Suprapubic skin (tissue), 4 donors: ENCODE data around the gene MYO18A. TPM values are rescaled to one million over a fixed set of nuclear protein-coding genes. Genes with fewer than 3 reads are reported as not detected.

Experiments
- DNase-seq, 2 donors: peaks; one replicate each; pipeline ENCODE4 v3.0.0-alpha.2; 2019; ENCODE audit warnings: low spot score in 2 of 2
- H3K27ac ChIP-seq: fragments of 200-600 bp; sonication (generic); one replicate; pipeline ENCODE4 v1.5.1; 2019
- H3K27me3 ChIP-seq: fragments of 200-600 bp; sonication (generic); one replicate; pipeline ENCODE4 v1.5.1; 2019
- H3K36me3 ChIP-seq: fragments of 200-600 bp; sonication (generic); one replicate; pipeline ENCODE4 v1.5.1; 2019
- H3K4me1 ChIP-seq: fragments of 200-600 bp; sonication (generic); one replicate; pipeline ENCODE4 v1.5.1; 2019
- H3K4me3 ChIP-seq: fragments of 200-600 bp; sonication (generic); one replicate; pipeline ENCODE4 v1.5.1; 2019; ENCODE audit warnings: mild to moderate bottlenecking
- H3K9me3 ChIP-seq: fragments of 200-600 bp; sonication (generic); one replicate; pipeline ENCODE4 v1.5.1; 2019
- CTCF ChIP-seq, 2 donors: fragments of 200-600 bp in 1 of 2; fragments of 450-650 bp in 1 of 2; sonication (generic) in 1 of 2; IDR thresholded peaks; one replicate each; pipeline ENCODE4 v1.5.1; 2016 to 2019; ENCODE audit warnings: antibody characterized with exemption in 2 of 2, mild to moderate bottlenecking in 1 of 2, moderate library complexity in 1 of 2
- EP300 ChIP-seq: sonication (generic); formaldehyde crosslinking; IDR thresholded peaks from one replicate; pipeline ENCODE4 v1.6.1; 2017; ENCODE audit warnings: antibody characterized with exemption
- POLR2A ChIP-seq, 2 donors: fragments of 450-650 bp; IDR thresholded peaks; one replicate each; pipeline ENCODE4 v1.6.1; 2017; ENCODE audit warnings: antibody characterized with exemption in 2 of 2, mild to moderate bottlenecking in 2 of 2, moderate library complexity in 2 of 2
- POLR2AphosphoS5 ChIP-seq, 3 donors: sonication (generic); formaldehyde crosslinking; IDR thresholded peaks; one replicate each; pipeline ENCODE4 v1.6.1; 2017; ENCODE audit warnings: antibody characterized with exemption in 3 of 3
- WGBS: methylation state at CpG from one replicate; pipeline ENCODE4 v1.1.5; 2018; 5-methylcytosine and 5-hydroxymethylcytosine counted together
- total RNA-seq, 4 donors: library from RNA; depleted of rRNA; stranded (reverse); fragments of >200 nt; gene quantifications; one replicate each; pipeline ENCODE4 v1.1.0, GENCODE V29; 2016

The MYO18A gene
- total RNA-seq, 4 donors from 2014 or later: 87.6 to 253 (median 106) TPM

DNA sequence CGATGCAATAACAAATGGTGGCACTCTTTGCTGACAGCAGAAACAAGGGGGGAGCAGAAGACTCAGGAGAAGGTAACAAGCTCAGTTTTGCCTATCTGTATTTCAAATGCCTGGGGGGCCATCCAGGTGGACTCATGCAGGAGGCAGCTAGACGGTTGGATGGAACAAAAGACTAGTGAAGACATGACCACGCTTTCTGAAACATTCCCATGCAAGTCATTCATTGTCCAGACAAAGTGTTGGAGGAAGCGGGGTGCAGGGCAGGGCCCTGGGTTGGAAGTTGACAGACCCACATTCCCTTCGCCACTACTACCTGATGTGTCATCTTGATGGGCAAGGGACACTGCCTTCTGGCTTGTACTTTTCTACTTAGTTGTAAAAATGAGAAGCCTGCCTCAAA, 36.7 kb upstream of the MYO18A start:
- WGBS: 81% methylated on average over 5 of the region's 5 CpGs
- DNase-seq: no peak
- H3K27me3 ChIP-seq: no peaks in the 10 kb centered on the region
- no peak overlapping the region for H3K4me3 ChIP-seq
- peaks cover 19% of the 10 kb centered on the region for H3K4me1 ChIP-seq
- TF ChIP-seq POLR2A (IDR thresholded peaks at IDR 0.05): no peak
- TF ChIP-seq CTCF (IDR thresholded peaks at IDR 0.05): no peak
- no peak for TF ChIP-seq EP300
- TF ChIP-seq POLR2AphosphoS5 (IDR thresholded peaks at IDR 0.05): no peak
- no peaks in the 10 kb centered on the region for H3K36me3 ChIP-seq
- no peaks in the 10 kb centered on the region for H3K9me3 ChIP-seq
- no peak overlapping the region for H3K27ac ChIP-seq

- no peak for DNase-seq
- Histone ChIP-seq H3K27ac (no peak overlapping the region), H3K36me3 (no peaks in the 10 kb centered on the region), H3K4me1 (peaks cover 19% of the 10 kb centered on the region), H3K9me3 (no peaks in the 10 kb centered on the region), H3K27me3 (no peaks in the 10 kb centered on the region), H3K4me3 (no peak overlapping the region)
- TF ChIP-seq POLR2A (IDR thresholded peaks at IDR 0.05): no peak
- no peak for TF ChIP-seq EP300
- TF ChIP-seq POLR2AphosphoS5 (IDR thresholded peaks at IDR 0.05): no peak
- no peak for TF ChIP-seq CTCF (IDR thresholded peaks at IDR 0.05)
- WGBS: 72% methylated on average over 6 of the region's 6 CpGs
Observed at GRCh38 chr17:29216181-29216580, 36.0 kb upstream of the MYO18A start.

GRCh38 chr17:29215717-29216116, 35.5 kb upstream of the MYO18A start:
- no peaks in the 10 kb centered on the region for H3K36me3 ChIP-seq
- no peak for TF ChIP-seq CTCF (IDR thresholded peaks at IDR 0.05)
- no peak for TF ChIP-seq POLR2A (IDR thresholded peaks at IDR 0.05)
- no peak for TF ChIP-seq EP300
- no peak for TF ChIP-seq POLR2AphosphoS5 (IDR thresholded peaks at IDR 0.05)
- H3K27ac ChIP-seq: no peak overlapping the region
- H3K9me3 ChIP-seq: no peaks in the 10 kb centered on the region
- no peaks in the 10 kb centered on the region for H3K27me3 ChIP-seq
- DNase-seq: no peak
- peaks cover 19% of the 10 kb centered on the region for H3K4me1 ChIP-seq
- no peak overlapping the region for H3K4me3 ChIP-seq
- 73% methylated on average over 4 of the region's 4 CpGs for WGBS

DNA sequence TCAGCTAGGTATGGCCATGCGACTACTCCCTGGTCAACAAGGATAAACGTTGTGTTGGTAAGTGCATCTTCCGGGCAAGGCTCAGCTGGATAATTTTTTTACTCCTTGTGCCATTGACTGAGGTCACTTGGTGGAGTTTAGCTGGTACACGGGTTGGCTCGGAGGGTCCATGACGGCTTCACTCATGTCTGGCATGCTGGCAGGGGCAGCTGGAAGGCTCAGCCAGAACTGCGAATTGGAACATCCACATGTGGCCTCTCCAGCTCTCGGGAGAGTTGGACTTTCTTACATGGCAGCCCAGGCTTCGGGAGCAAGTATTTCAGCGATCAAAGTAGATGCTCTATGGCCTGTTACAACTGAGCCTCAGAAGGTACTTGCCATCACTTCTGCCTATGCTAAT, 35.0 kb upstream of the MYO18A start:
- DNase-seq: no peak
- TF ChIP-seq POLR2A (IDR thresholded peaks at IDR 0.05): no peak
- Histone ChIP-seq H3K36me3 (no peaks in the 10 kb centered on the region), H3K4me1 (peaks cover 19% of the 10 kb centered on the region), H3K27ac (no peak overlapping the region), H3K9me3 (no peaks in the 10 kb centered on the region), H3K4me3 (no peak overlapping the region), H3K27me3 (no peaks in the 10 kb centered on the region)
- 85% methylated on average over 10 of the region's 10 CpGs for WGBS

DNA sequence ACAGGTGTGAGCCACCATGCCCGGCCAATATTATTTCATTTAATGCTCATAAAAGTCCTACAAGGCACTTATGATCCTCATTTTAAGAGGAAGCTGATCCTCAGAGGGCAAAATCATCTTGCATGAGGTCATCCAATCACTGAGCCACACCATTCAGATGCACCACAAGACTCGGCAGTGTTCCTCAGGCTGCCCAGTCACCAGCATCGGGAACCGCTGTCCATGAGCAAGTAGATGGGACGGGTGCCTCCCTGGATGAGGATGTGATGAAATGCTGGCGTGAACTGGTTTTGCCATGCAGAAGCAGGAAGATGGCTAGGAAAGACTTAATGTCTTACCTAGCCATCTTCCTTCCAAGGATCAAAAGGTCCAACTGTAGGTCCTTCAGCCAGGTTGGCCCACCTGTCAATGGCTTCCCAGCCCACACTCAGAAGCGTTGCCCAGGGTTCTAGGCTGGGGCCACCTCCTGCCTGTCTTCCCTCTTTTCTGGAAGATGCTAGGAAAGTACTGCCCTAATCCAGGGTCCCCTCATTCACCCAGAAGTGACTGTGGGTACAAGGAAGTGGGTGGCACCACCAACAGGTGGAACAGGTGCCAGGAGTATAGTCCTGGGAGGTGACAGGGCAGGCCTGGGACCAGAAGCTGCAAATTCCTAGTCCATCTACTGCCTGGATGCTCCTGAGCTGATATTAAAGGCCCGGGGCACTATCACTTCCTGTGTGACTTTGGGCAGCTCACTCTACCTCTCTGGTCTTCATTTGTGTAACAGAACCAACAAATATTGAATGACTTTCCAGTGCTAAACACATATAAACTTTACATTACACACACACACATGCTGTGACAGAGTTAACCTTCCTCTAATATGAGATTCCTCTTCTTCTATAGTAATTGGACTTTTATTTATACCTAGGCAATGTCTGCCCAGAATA, 34.3 kb upstream of the MYO18A start:
- WGBS: 76% methylated on average over 8 of the region's 8 CpGs
- Histone ChIP-seq H3K36me3 (no peaks in the 10 kb centered on the region), H3K27me3 (no peaks in the 10 kb centered on the region), H3K27ac (no peak overlapping the region), H3K4me3 (no peak overlapping the region), H3K4me1 (peaks cover 17% of the 10 kb centered on the region), H3K9me3 (no peaks in the 10 kb centered on the region)
- DNase-seq: no peak
- TF ChIP-seq CTCF (IDR thresholded peaks at IDR 0.05) (no peak), POLR2AphosphoS5 (IDR thresholded peaks at IDR 0.05) (no peak), POLR2A (IDR thresholded peaks at IDR 0.05) (no peak), EP300 (no peak)
